ENCODE data around the gene ATG2B. TPM values are rescaled to one million over a fixed set of nuclear protein-coding genes. Genes with fewer than 3 reads are reported as not detected.
"Not testable (repeated sequence)": the region's sequence is repeated elsewhere in the genome, so short reads cannot be mapped to it uniquely, and the experiment has no call there.

Gene ATG2B
- total and polyA plus RNA-seq, 2 donors (not counting 3 experiments of a cell fraction or from before 2014, with no cell fraction given): 5.9 to 17.8 TPM

GRCh38 chr14:96349286-96350075 is 13.7 kb downstream of the ATG2B start:
- Histone ChIP-seq H3K4me3 (replicated peaks in 1 of 3; ENCODE audit: insufficient read depth in 1 of 3, low read depth in 1 of 3, low read length in 3 of 3) (no peak overlapping the region), H3K4me2 (ENCODE audit: insufficient read depth, low read length) (no peak overlapping the region), H3K27me3 (ENCODE audit: control insufficient read depth in 2 of 2, insufficient read depth in 2 of 2, low read length in 2 of 2) (no peaks in the 10 kb centered on the region), H3K36me3 (ENCODE audit: control insufficient read depth in 2 of 2, extremely low read depth in 1 of 2, insufficient read depth in 2 of 2, low read length in 2 of 2) (no peaks in the 10 kb centered on the region), H3K9me3 (replicated peaks; ENCODE audit: control insufficient read depth, insufficient read depth, low read length) (no peaks in the 10 kb centered on the region), H2AFZ (ENCODE audit: low read depth, low read length) (no peak overlapping the region), H3K27ac (ENCODE audit: insufficient read depth, low read depth, low read length) (no peak overlapping the region), H4K20me1 (replicated peaks; ENCODE audit: control insufficient read depth, extremely low read depth, insufficient read depth, low read length) (no peaks in the 10 kb centered on the region), H3K79me2 (ENCODE audit: control insufficient read depth, insufficient read depth, low read length) (peaks cover 6% of the 10 kb centered on the region), H3K9ac (replicated peaks; ENCODE audit: extremely low read depth, insufficient read depth, low read length) (no peak overlapping the region), H3K4me1 (ENCODE audit: control insufficient read depth, extremely low read depth, insufficient read depth, low read length) (no peaks in the 10 kb centered on the region), H3K9me1 (replicated peaks; ENCODE audit: control insufficient read depth, extremely low read depth, insufficient read depth, low read length) (no peaks in the 10 kb centered on the region)
- dilution Hi-C loops (cut with MboI; ENCODE audit: extremely low pct_ligation_motif_present, low sequenced_read_pairs): no loop called here
- BruUV-seq (replicated peaks): no TSS peak
- FAIRE-seq (no peak), DNase-seq (ENCODE audit: low read depth, low spot score) (no peak)
- intact Hi-C loops (cut with micrococcal nuclease): no loop called here
- CTCF ChIA-PET: interaction anchor here (0.6 kb wide), 1 partner anchor 36 kb away, joined by 3 read pairs; no protein-coding TSS in a partner anchor
- POLR2A ChIA-PET: no interaction called here
- no peak for TF ChIP-seq MAX (IDR thresholded peaks at IDR 0.05; ENCODE audit: insufficient read depth, insufficient read length)
- TF ChIP-seq CTCF (IDR thresholded peaks at IDR 0.05; ENCODE audit: extremely low read depth in 1 of 2, insufficient read depth in 1 of 2, low read depth in 1 of 2, low read length in 2 of 2): no peak
- no peak for TF ChIP-seq GATA2 (IDR thresholded peaks at IDR 0.05; ENCODE audit: insufficient read depth, insufficient read length, low read depth, low read length)
- no peak for TF ChIP-seq EZH2 (IDR thresholded peaks at IDR 0.05; ENCODE audit: borderline replicate concordance, low read depth, low read length, severe bottlenecking)
- TF ChIP-seq MYC (IDR thresholded peaks at IDR 0.05; ENCODE audit: low read depth, low read length): no peak
- no peak for TF ChIP-seq POLR2AphosphoS5 (IDR thresholded peaks at IDR 0.05; ENCODE audit: insufficient read depth, low read depth, low read length)
- no peak for TF ChIP-seq JUN (IDR thresholded peaks at IDR 0.05; ENCODE audit: borderline replicate concordance, insufficient read depth, insufficient read length, low read depth)

- H2AFZ ChIP-seq (ENCODE audit: low read depth, low read length); H3K79me2 ChIP-seq (ENCODE audit: control insufficient read depth, insufficient read depth, low read length); H3K9me1 ChIP-seq (replicated peaks; ENCODE audit: control insufficient read depth, extremely low read depth, insufficient read depth, low read length); dilution Hi-C loops (cut with MboI; ENCODE audit: extremely low pct_ligation_motif_present, low sequenced_read_pairs); H3K4me3 ChIP-seq (replicated peaks in 1 of 3; ENCODE audit: insufficient read depth in 1 of 3, low read depth in 1 of 3, low read length in 3 of 3); FAIRE-seq; H3K9me3 ChIP-seq (replicated peaks; ENCODE audit: control insufficient read depth, insufficient read depth, low read length); DNase-seq (ENCODE audit: low read depth, low spot score); H4K20me1 ChIP-seq (replicated peaks; ENCODE audit: control insufficient read depth, extremely low read depth, insufficient read depth, low read length); H3K27ac ChIP-seq (ENCODE audit: insufficient read depth, low read depth, low read length); intact Hi-C loops (cut with micrococcal nuclease); BruUV-seq (replicated peaks); H3K36me3 ChIP-seq (ENCODE audit: control insufficient read depth in 2 of 2, extremely low read depth in 1 of 2, insufficient read depth in 2 of 2, low read length in 2 of 2); H3K9ac ChIP-seq (replicated peaks; ENCODE audit: extremely low read depth, insufficient read depth, low read length); H3K27me3 ChIP-seq (ENCODE audit: control insufficient read depth in 2 of 2, insufficient read depth in 2 of 2, low read length in 2 of 2); H3K4me2 ChIP-seq (ENCODE audit: insufficient read depth, low read length); CTCF ChIA-PET; H3K4me1 ChIP-seq (ENCODE audit: control insufficient read depth, extremely low read depth, insufficient read depth, low read length); POLR2A ChIA-PET: not testable (repeated sequence)
Measured at GRCh38 chr14:96347957-96348356, 15.2 kb downstream of the ATG2B start.

Measured in endothelial cell of umbilical vein (primary cell).